Fibroblast of lung (primary cell): ENCODE data around the gene CNN2.

Source experiments
- CTCF ChIP-seq, 2 donors: IDR thresholded peaks in 1 of 2; conservative IDR thresholded peaks in 1 of 2; 1 replicate in 1 of 2; 2 replicates in 1 of 2; pipeline ENCODE4 v1.5.1; 2011 to 2012; ENCODE audit warnings: low read length in 2 of 2, control low read depth in 1 of 2, inconsistent platforms in 1 of 2, low read depth in 1 of 2, mild to moderate bottlenecking in 1 of 2
- EZH2 ChIP-seq: IDR thresholded peaks from 2 replicates; pipeline ENCODE4 v1.5.1; 2012; ENCODE audit warnings: low read length, control low read depth, mild to moderate bottlenecking; ENCODE audit errors: missing control alignments

GRCh38 chr19:988081-988480, 38.3 kb upstream of the CNN2 start:
- TF ChIP-seq EZH2 (no peak), CTCF (conservative IDR thresholded peaks at IDR 0.05 in 1 of 2, IDR thresholded peaks at IDR 0.05 in 1 of 2; ENCODE audit: low read depth in 1 of 2, low read length in 2 of 2) (no peak)
